PC-3 (cell line): ENCODE data around the gene DAAM1. TPM values are rescaled to one million over a fixed set of nuclear protein-coding genes. Genes with fewer than 3 reads are reported as not detected.

Source experiments
- ATAC-seq: fragments of 200-7000 bp; cut with Tn5 transposase; 2 replicates; pipeline ENCODE4 v1.9.1; 2020; ENCODE audit warnings: mild to moderate bottlenecking, moderate library complexity
- BruUV-seq: library from RNA; stranded (reverse); fragments of 400-500 nt; replicated peaks from 2 replicates; lab custom pipeline; 2021; lab: Mats Ljungman, UMichigan
- CTCF ChIA-PET: fragments of 300-600 bp; sonication (Branson Sonifier 250); formaldehyde crosslinking; loops from one replicate; lab custom pipeline; 2022; ENCODE audit warnings: antibody characterized with exemption; lab: Charles Lee
- POLR2A ChIA-PET: fragments of 300-600 bp; sonication (Branson Sonifier 250); formaldehyde crosslinking; loops from one replicate; lab custom pipeline; 2022; ENCODE audit warnings: antibody characterized with exemption; ENCODE audit not compliant: unreplicated experiment; lab: Charles Lee
- DNase-seq: peaks from one replicate; pipeline ENCODE4 v3.0.0-alpha.2; 2015
- H2AFZ ChIP-seq: fragments of 300-600 bp; sonication (generic); 2 replicates; pipeline ENCODE4 v1.6.0; 2016; ENCODE audit warnings: antibody characterized with exemption, low read length
- H3F3A ChIP-seq: fragments of 300-600 bp; sonication (generic); one replicate; pipeline ENCODE4 v1.6.0; 2017; ENCODE audit warnings: antibody characterized with exemption, low read length, control low read depth, mild to moderate bottlenecking; ENCODE audit not compliant: unreplicated experiment
- H3K27ac ChIP-seq: fragments of 300-600 bp; sonication (generic); 2 replicates; pipeline ENCODE4 v1.5.1; 2016; ENCODE audit warnings: mild to moderate bottlenecking, low read length
- H3K27me3 ChIP-seq: fragments of 300-600 bp; sonication (generic); 2 replicates; pipeline ENCODE4 v1.6.1; 2016; ENCODE audit warnings: low read length, mixed read lengths
- H3K36me3 ChIP-seq: fragments of 300-600 bp; sonication (generic); 2 replicates; pipeline ENCODE4 v1.6.1; 2016; ENCODE audit warnings: low read depth, mixed run types, low read length, mixed read lengths
- H3K4me1 ChIP-seq: fragments of 300-600 bp; sonication (generic); 2 replicates; pipeline ENCODE4 v1.5.1; 2016; ENCODE audit warnings: low read length; ENCODE audit not compliant: insufficient read depth
- H3K4me2 ChIP-seq: fragments of 300-600 bp; sonication (generic); 2 replicates; pipeline ENCODE4 v1.6.0; 2016; ENCODE audit warnings: low read length
- H3K4me3 ChIP-seq: fragments of 300-600 bp; sonication (generic); 2 replicates; pipeline ENCODE4 v1.5.1; 2016; ENCODE audit warnings: mild to moderate bottlenecking, low read length, mixed read lengths
- H3K79me2 ChIP-seq: fragments of 300-600 bp; sonication (generic); 2 replicates; pipeline ENCODE4 v1.6.1; 2017; ENCODE audit warnings: low read length, mixed read lengths
- H3K9ac ChIP-seq: fragments of 300-600 bp; sonication (generic); 2 replicates; pipeline ENCODE4 v1.6.0; 2016; ENCODE audit warnings: mild to moderate bottlenecking, low read length
- H3K9me2 ChIP-seq: fragments of 300-600 bp; sonication (generic); replicated peaks from 2 replicates; pipeline ENCODE4 v1.6.1; 2016; ENCODE audit warnings: mixed run types, low read length, mixed read lengths
- H3K9me3 ChIP-seq: fragments of 300-600 bp; sonication (generic); 2 replicates; pipeline ENCODE4 v1.6.1; 2016; ENCODE audit warnings: low read length, mixed read lengths
- H4K20me1 ChIP-seq: fragments of 300-600 bp; sonication (generic); 2 replicates; pipeline ENCODE4 v1.6.1; 2016; ENCODE audit warnings: low read length, mixed read lengths
- CTCF ChIP-seq: fragments of 300-600 bp; sonication (generic); conservative IDR thresholded peaks from 2 replicates; pipeline ENCODE4 v1.5.1; 2017; ENCODE audit warnings: antibody characterized with exemption, low read depth, mild to moderate bottlenecking, low read length
- EZH2 ChIP-seq: fragments of 300-600 bp; sonication (generic); IDR thresholded peaks from one replicate; pipeline ENCODE4 v1.6.1; 2017; ENCODE audit warnings: antibody characterized with exemption, mild to moderate bottlenecking, low read length; ENCODE audit not compliant: unreplicated experiment
- EZH2phosphoT487 ChIP-seq: fragments of 300-600 bp; sonication (generic); IDR thresholded peaks from 2 replicates; pipeline ENCODE4 v1.6.1; 2018; ENCODE audit warnings: mild to moderate bottlenecking, antibody characterized with exemption, low read length, borderline replicate concordance
- intact Hi-C: fragments of 100-400 bp; cut with micrococcal nuclease; formaldehyde crosslinking; loops from 2 replicates; pipeline ENCODE4 v1.9.0; 2023
- total RNA-seq: library from RNA; depleted of rRNA; stranded (reverse); fragments of >200 nt; gene quantifications from 2 replicates; pipeline ENCODE4 v1.2.3, GENCODE V29; 2014

The DAAM1 gene
- total RNA-seq, 1 experiment from 2014 or later: 32.7 TPM

GRCh38 chr14:59221568-59221967 lies 33.1 kb downstream of the DAAM1 start:
- no TSS peak for BruUV-seq
- H4K20me1 ChIP-seq: no peaks in the 10 kb centered on the region
- H3K36me3 ChIP-seq: no peaks in the 10 kb centered on the region
- peaks cover 15% of the 10 kb centered on the region; the same call in 1 of the 2 replicates for H3K79me2 ChIP-seq
- no peaks in the 10 kb centered on the region for H3F3A ChIP-seq
- ATAC-seq: no peak
- H3K4me3 ChIP-seq: no peak overlapping the region
- no peak overlapping the region for H3K27ac ChIP-seq
- TF ChIP-seq EZH2 (no peak), CTCF (no peak), EZH2phosphoT487 (no peak)
- no peak for DNase-seq
- POLR2A ChIA-PET: no interaction called here
- H3K9me3 ChIP-seq: no peaks in the 10 kb centered on the region
- no peak overlapping the region for H3K4me2 ChIP-seq
- CTCF ChIA-PET: no interaction called here
- H3K27me3 ChIP-seq: no peaks in the 10 kb centered on the region
- intact Hi-C loops: no loop called here
- H3K4me1 ChIP-seq: no peaks in the 10 kb centered on the region
- no peak overlapping the region for H3K9ac ChIP-seq
- H3K9me2 ChIP-seq: 0 out of 2 replicates have a peak, but pooled peaks cover 4% of the 10 kb centered on the region
- H2AFZ ChIP-seq: no peak overlapping the region

GRCh38 chr14:59224341-59224740 lies 35.9 kb downstream of the DAAM1 start:
- CTCF ChIA-PET: no interaction called here
- no peaks in the 10 kb centered on the region for H3K27me3 ChIP-seq
- no peaks in the 10 kb centered on the region for H3K4me1 ChIP-seq
- 0 out of 2 replicates have a peak, but pooled peaks cover 4% of the 10 kb centered on the region for H3K9me2 ChIP-seq
- H3K9me3 ChIP-seq: no peaks in the 10 kb centered on the region
- no peak overlapping the region for H3K4me2 ChIP-seq
- H3K79me2 ChIP-seq: peaks cover 10% of the 10 kb centered on the region; the same call in 1 of the 2 replicates
- TF ChIP-seq CTCF: no peak
- no peak for TF ChIP-seq EZH2
- TF ChIP-seq EZH2phosphoT487: no peak
- DNase-seq (no peak), ATAC-seq (no peak)
- no peaks in the 10 kb centered on the region for H3K36me3 ChIP-seq
- H3K9ac ChIP-seq: no peak overlapping the region
- no peak overlapping the region for H3K4me3 ChIP-seq
- intact Hi-C loops: no loop called here
- POLR2A ChIA-PET: no interaction called here
- no peaks in the 10 kb centered on the region for H3F3A ChIP-seq
- H2AFZ ChIP-seq: no peak overlapping the region
- H3K27ac ChIP-seq: no peak overlapping the region
- no peaks in the 10 kb centered on the region for H4K20me1 ChIP-seq
- no TSS peak for BruUV-seq

- ATAC-seq (no peak), DNase-seq (no peak)
- no peaks in the 10 kb centered on the region for H3K4me1 ChIP-seq
- no peaks in the 10 kb centered on the region for H4K20me1 ChIP-seq
- H3K9me2 ChIP-seq: 0 out of 2 replicates have a peak, but pooled peaks cover 4% of the 10 kb centered on the region
- no peak overlapping the region for H2AFZ ChIP-seq
- H3K36me3 ChIP-seq: no peaks in the 10 kb centered on the region
- ChIA-PET CTCF (no interaction called here), POLR2A (no interaction called here)
- H3K4me3 ChIP-seq: no peak overlapping the region
- no peak overlapping the region for H3K4me2 ChIP-seq
- BruUV-seq: no TSS peak
- no peaks in the 10 kb centered on the region for H3K9me3 ChIP-seq
- no peak overlapping the region for H3K27ac ChIP-seq
- no peaks in the 10 kb centered on the region for H3K27me3 ChIP-seq
- H3F3A ChIP-seq: no peaks in the 10 kb centered on the region
- TF ChIP-seq EZH2: no peak
- intact Hi-C loops: no loop called here
- H3K79me2 ChIP-seq: peaks cover 10% of the 10 kb centered on the region; the same call in 1 of the 2 replicates
- H3K9ac ChIP-seq: no peak overlapping the region
These were observed 36.8 kb downstream of the DAAM1 start for GRCh38 chr14:59225281-59225680.
